A549 (cell line): ENCODE results near the gene ATP5PF. TPM values are rescaled to one million over a fixed set of nuclear protein-coding genes. Genes with fewer than 3 reads are reported as not detected.

Experiments
- ATAC-seq, 2 experiments: fragments of 200-7000 bp in 1 of 2; fragments of >200 bp in 1 of 2; cut with Nextera tagmentation in 1 of 2; cut with Tn5 transposase in 1 of 2; 3 replicates each; pipeline versions ENCODE4 v1.8.0 to v1.9.1; 2018 to 2020; ENCODE audit warnings: mild to moderate bottlenecking in 1 of 2, moderate library complexity in 1 of 2
- CTCF ChIA-PET: fragments of 300-600 bp; sonication (Branson Sonifier 250); formaldehyde crosslinking; extraction: SDS; loops from one replicate; lab custom pipeline; 2021; ENCODE audit warnings: antibody characterized with exemption, inconsistent platforms; lab: Yijun Ruan, JAX
- POLR2A ChIA-PET: fragments of 350-600 bp; formaldehyde crosslinking; extraction: SDS; loops from one replicate; lab custom pipeline; 2021; ENCODE audit warnings: antibody characterized with exemption, inconsistent platforms; lab: Yijun Ruan, JAX
- DNase-seq, 2 experiments: peaks; one replicate each; pipeline versions ENCODE4 v3.0.0 to v3.0.0-alpha.2; 2011 to 2016; ENCODE audit warnings: low read depth in 1 of 2, low spot score in 1 of 2
- FAIRE-seq: peaks from 2 replicates; lab custom pipeline; 2011; peaks lifted over from hg19 to GRCh38; lab: Jason Lieb, UNC
- H3K27ac ChIP-seq, 2 experiments: fragments of >200 bp; sonication (Bioruptor Twin); formaldehyde crosslinking; 3 replicates each; pipeline ENCODE4 v1.5.1; 2016 to 2017
- H3K4me1 ChIP-seq: fragments of >200 bp; sonication (Bioruptor Twin); formaldehyde crosslinking; 3 replicates; pipeline ENCODE4 v1.6.1; 2016
- H3K4me2 ChIP-seq: fragments of >200 bp; sonication (Bioruptor Twin); formaldehyde crosslinking; 3 replicates; pipeline ENCODE4 v1.6.1; 2016
- H3K4me3 ChIP-seq: fragments of >200 bp; sonication (Bioruptor Twin); formaldehyde crosslinking; 3 replicates; pipeline ENCODE4 v1.5.1; 2016
- H3K9me3 ChIP-seq: fragments of >200 bp; sonication (Bioruptor Twin); formaldehyde crosslinking; 3 replicates; pipeline ENCODE4 v1.6.1; 2016
- ATOH8 ChIP-seq: fragments of 250-450 bp; sonication (Bioruptor Pico); IDR thresholded peaks from 2 replicates; pipeline ENCODE4 v1.5.0; 2020; ENCODE audit warnings: low read depth, mild to moderate bottlenecking, moderate library complexity
- BHLHE40 ChIP-seq: IDR thresholded peaks from 2 replicates; pipeline ENCODE4 v1.6.1; 2012; ENCODE audit warnings: low read depth, low read length, inconsistent platforms
- CEBPB ChIP-seq, 2 experiments: fragments of >200 bp in 1 of 2; sonication (Bioruptor Twin) in 1 of 2; formaldehyde crosslinking in 1 of 2; IDR thresholded peaks; 2 replicates each; pipeline ENCODE4 v1.6.1; 2012 to 2016
- CHD2 ChIP-seq: fragments of 150-350 bp; IDR thresholded peaks from 2 replicates; pipeline ENCODE4 v1.6.1; 2014; ENCODE audit warnings: low read length; ENCODE audit not compliant: partially characterized antibody
- CTCF ChIP-seq: fragments of >200 bp; sonication (Bioruptor Twin); formaldehyde crosslinking; IDR thresholded peaks from 3 replicates; pipeline ENCODE4 v1.5.1; 2016
- ESRRA ChIP-seq: fragments of 150-350 bp; IDR thresholded peaks from 2 replicates; pipeline ENCODE4 v1.6.1; 2014; ENCODE audit warnings: mild to moderate bottlenecking, low read length, borderline replicate concordance
- FOXS1 ChIP-seq: fragments of 250-450 bp; sonication (Bioruptor Pico); IDR thresholded peaks from 2 replicates; pipeline ENCODE4 v1.5.0; 2020; ENCODE audit warnings: mild to moderate bottlenecking, moderate library complexity
- GATA3 ChIP-seq: IDR thresholded peaks from 2 replicates; pipeline ENCODE4 v1.6.1; 2012; ENCODE audit warnings: borderline replicate concordance
- HDAC2 ChIP-seq: fragments of 200-600 bp; sonication (generic); IDR thresholded peaks from 2 replicates; pipeline ENCODE4 v1.6.1; 2016
- HEYL ChIP-seq: fragments of 250-450 bp; sonication (Bioruptor Pico); IDR thresholded peaks from 2 replicates; pipeline ENCODE4 v1.8.0; 2021; ENCODE audit warnings: mild to moderate bottlenecking, moderate library complexity
- HOXB13 ChIP-seq: fragments of 250-450 bp; sonication (Bioruptor Pico); IDR thresholded peaks from 2 replicates; pipeline ENCODE4 v1.5.0; 2020; ENCODE audit warnings: low read depth, mild to moderate bottlenecking, moderate library complexity
- HOXB5 ChIP-seq: fragments of 250-450 bp; sonication (Bioruptor Pico); IDR thresholded peaks from 2 replicates; pipeline ENCODE4 v1.5.0; 2020; ENCODE audit warnings: mild to moderate bottlenecking, moderate library complexity
- JUNB ChIP-seq: fragments of >200 bp; sonication (Bioruptor Twin); formaldehyde crosslinking; IDR thresholded peaks from 2 replicates; pipeline ENCODE4 v1.6.1; 2016
- KDM5A ChIP-seq: fragments of 200-600 bp; sonication (generic); IDR thresholded peaks from 2 replicates; pipeline ENCODE4 v1.6.1; 2016; ENCODE audit warnings: antibody characterized with exemption, mild to moderate bottlenecking
- MAFK ChIP-seq: fragments of 450-650 bp; IDR thresholded peaks from 2 replicates; pipeline ENCODE4 v1.6.1; 2014; ENCODE audit not compliant: partially characterized antibody
- MAZ ChIP-seq: fragments of 150-350 bp; IDR thresholded peaks from 2 replicates; pipeline ENCODE4 v1.6.1; 2014; ENCODE audit warnings: antibody characterized with exemption, low read depth, low read length, borderline replicate concordance
- NR3C1 ChIP-seq: fragments of >200 bp; sonication (Bioruptor Twin); formaldehyde crosslinking; IDR thresholded peaks from 3 replicates; pipeline ENCODE4 v1.6.1; 2017
- POLR2AphosphoS2 ChIP-seq: conservative IDR thresholded peaks from 2 replicates; pipeline ENCODE4 v1.6.1; 2012; ENCODE audit warnings: low read length, improper control_type of control experiment, inconsistent platforms
- RAD21 ChIP-seq, 2 experiments: fragments of >200 bp in 1 of 2; sonication (Bioruptor Twin) in 1 of 2; formaldehyde crosslinking in 1 of 2; IDR thresholded peaks in 1 of 2; conservative IDR thresholded peaks in 1 of 2; 2 replicates in 1 of 2; 3 replicates in 1 of 2; pipeline ENCODE4 v1.6.1; 2012 to 2018; ENCODE audit warnings: inconsistent platforms in 1 of 2
- RNF2 ChIP-seq: fragments of 200-600 bp; sonication (generic); IDR thresholded peaks from 2 replicates; pipeline ENCODE4 v1.6.1; 2016; ENCODE audit warnings: low read depth, mild to moderate bottlenecking, antibody characterized with exemption, moderate library complexity, borderline replicate concordance
- SMC3 ChIP-seq: fragments of >200 bp; sonication (Bioruptor Twin); formaldehyde crosslinking; IDR thresholded peaks from 3 replicates; pipeline ENCODE4 v1.6.1; 2018; ENCODE audit warnings: inconsistent platforms
- SREBF2 ChIP-seq: fragments of 450-650 bp; IDR thresholded peaks from 2 replicates; pipeline ENCODE4 v1.6.1; 2014; ENCODE audit warnings: mild to moderate bottlenecking, moderate library complexity
- TP53 ChIP-seq: fragments of 250-450 bp; sonication (Bioruptor Pico); IDR thresholded peaks from 2 replicates; pipeline ENCODE4 v1.5.0; 2021; ENCODE audit warnings: mild to moderate bottlenecking, moderate library complexity
- USF2 ChIP-seq: fragments of 450-650 bp; IDR thresholded peaks from 2 replicates; pipeline ENCODE4 v1.6.1; 2014; ENCODE audit warnings: antibody characterized with exemption
- ZFP36 ChIP-seq: fragments of 450-650 bp; IDR thresholded peaks from 2 replicates; pipeline ENCODE4 v1.6.1; 2014; ENCODE audit warnings: borderline replicate concordance; ENCODE audit not compliant: partially characterized antibody
- ZNF302 ChIP-seq: fragments of 250-450 bp; sonication (Bioruptor Pico); IDR thresholded peaks from 2 replicates; pipeline ENCODE4 v1.9.0; 2021; ENCODE audit warnings: inconsistent platforms, mild to moderate bottlenecking, moderate library complexity
- ZSCAN20 ChIP-seq: fragments of 250-450 bp; sonication (Bioruptor Pico); IDR thresholded peaks from 2 replicates; pipeline ENCODE4 v1.8.0; 2022; ENCODE audit warnings: mild to moderate bottlenecking, moderate library complexity
- WGBS: methylation state at CpG from one replicate; pipeline ENCODE4 v1.1.6; 2017; ENCODE audit errors: missing lambda C conversion rate; 5-methylcytosine and 5-hydroxymethylcytosine counted together
- polyA plus RNA-seq, 4 experiments: library from polyadenylated mRNA; depleted of rRNA in 3 of 4; stranded (reverse); fragments of >200 nt; fragmentation: RNase III in 1 of 4; extraction: RNeasy Plus Mini Kit Qiagen cat#74134 plus additional on column Dnase treatment in 1 of 4; gene quantifications; 2 replicates in 3 of 4; 3 replicates in 1 of 4; pipeline ENCODE4 v1.2.3, GENCODE V29; 2011 to 2017

The ATP5PF gene
- polyA plus RNA-seq, 2 of the 4 experiments (the other 2 are of a cell fraction), result 202 to 224 TPM

DNA sequence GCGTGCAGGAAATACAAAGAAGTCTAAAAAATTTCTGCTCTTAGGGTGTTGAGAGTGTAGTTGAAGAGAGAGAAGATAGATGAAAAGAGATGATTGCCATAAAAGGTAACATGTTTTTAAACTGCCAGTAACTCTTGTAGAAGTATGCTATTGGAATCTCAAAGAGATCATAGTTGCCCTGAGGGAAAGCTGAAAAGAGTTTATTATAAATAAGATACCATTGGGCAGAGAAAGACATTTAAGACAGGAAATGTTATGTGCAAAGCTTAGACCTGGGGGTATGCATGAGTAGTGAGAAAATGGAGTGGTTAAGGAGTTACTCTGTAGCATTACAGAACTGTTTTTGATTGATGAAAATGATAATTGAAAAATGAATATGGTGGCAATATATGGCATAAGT is 17.7 kb upstream of the ATP5PF start:
- H3K4me2 ChIP-seq, result no peak overlapping the region
- POLR2A ChIA-PET, result no interaction called here
- no peaks in the 10 kb centered on the region for H3K9me3 ChIP-seq
- FAIRE-seq (no peak), ATAC-seq (no peak), DNase-seq (no peak)
- no peaks in the 10 kb centered on the region for H3K4me1 ChIP-seq
- no peak overlapping the region for H3K27ac ChIP-seq
- CTCF ChIA-PET, result interaction anchor here (0.6 to 0.8 kb wide), 2 partner anchors 23 to 144 kb away, joined by 4 to 5 read pairs; no protein-coding TSS in a partner anchor
- WGBS, result 97% methylated on average over 1 of the region's 1 CpG
- H3K4me3 ChIP-seq, result no peak overlapping the region
- TF ChIP-seq RNF2 (no peak), POLR2AphosphoS2 (no peak), NR3C1 (no peak), CTCF (no peak), SREBF2 (no peak), HDAC2 (no peak), JUNB (no peak), HOXB13 (no peak), ZSCAN20 (no peak), SMC3 (no peak), USF2 (no peak), RAD21 (conservative IDR thresholded peaks at IDR 0.05 in 1 of 2, IDR thresholded peaks at IDR 0.05 in 1 of 2) (no peak), KDM5A (no peak), MAZ (no peak)

- H3K9me3 ChIP-seq, result no peaks in the 10 kb centered on the region
- H3K4me3 ChIP-seq, result no peak overlapping the region
- TF ChIP-seq CEBPB (IDR thresholded peaks at IDR 0.05) (no peak), KDM5A (no peak), ZNF302 (CRISPR knock-in tag) (no peak), GATA3 (no peak), ZFP36 (no peak), BHLHE40 (no peak), TP53 (CRISPR knock-in tag) (no peak), RAD21 (conservative IDR thresholded peaks at IDR 0.05 in 1 of 2, IDR thresholded peaks at IDR 0.05 in 1 of 2) (no peak), HEYL (CRISPR knock-in tag) (no peak), CHD2 (no peak), MAFK (no peak)
- FAIRE-seq (no peak), ATAC-seq (no peak), DNase-seq (no peak)
- H3K4me1 ChIP-seq, result no peaks in the 10 kb centered on the region
- no peak overlapping the region for H3K4me2 ChIP-seq
- H3K27ac ChIP-seq, result no peak overlapping the region
- POLR2A ChIA-PET, result no interaction called here
- CTCF ChIA-PET, result no interaction called here
- WGBS, result 91% methylated on average over 6 of the region's 6 CpGs
Observed at GRCh38 chr21:25750085-25750484, 15.4 kb upstream of the ATP5PF start.

- CTCF ChIA-PET, result interaction anchor here (0.6 kb wide), 2 partner anchors 13 to 155 kb away, joined by 3 to 4 read pairs; no protein-coding TSS in a partner anchor
- Histone ChIP-seq H3K4me2 (no peak overlapping the region), H3K4me3 (no peak overlapping the region), H3K4me1 (no peaks in the 10 kb centered on the region), H3K27ac (no peak overlapping the region), H3K9me3 (no peaks in the 10 kb centered on the region)
- TF ChIP-seq FOXS1 (CRISPR knock-in tag), result no peak
- no peak for TF ChIP-seq ATOH8 (CRISPR knock-in tag)
- no peak for TF ChIP-seq HOXB5 (CRISPR knock-in tag)
- no peak for TF ChIP-seq KDM5A
- TF ChIP-seq SMC3, result no peak
- TF ChIP-seq ESRRA, result no peak
- 98% methylated on average over 2 of the region's 2 CpGs for WGBS
- DNase-seq (no peak), ATAC-seq (no peak), FAIRE-seq (no peak)
- POLR2A ChIA-PET, result no interaction called here
Observed at GRCh38 chr21:25744854-25745253, 10.2 kb upstream of the ATP5PF start.
